Measurements from ENCODE around the gene SUMO4.

The SUMO4 gene

DNA sequence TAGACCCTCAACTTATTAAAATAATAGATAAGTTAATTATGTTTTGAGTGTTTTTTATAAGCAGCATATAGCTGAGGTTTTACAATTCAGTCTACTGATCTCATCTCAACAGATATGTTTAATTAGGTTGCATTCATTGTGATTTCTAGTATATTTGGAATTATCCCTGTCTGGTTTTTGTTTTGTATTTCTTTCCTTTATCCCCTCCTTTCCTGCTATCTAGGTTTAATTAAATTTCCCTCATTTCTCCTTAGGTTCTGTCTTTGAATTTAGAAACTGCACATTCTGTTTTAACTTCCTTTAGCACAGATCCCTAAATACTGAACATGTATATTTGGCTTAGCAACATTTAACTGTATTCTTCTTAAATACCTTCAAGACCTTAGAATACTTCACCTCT lies 4.9 kb upstream of the SUMO4 start:
- Histone ChIP-seq H3K27ac (no peak overlapping the region), H3K9me3 (no peaks in the 10 kb centered on the region), H3K27me3 (no peaks in the 10 kb centered on the region), H3K36me3 (peaks cover 39% of the 10 kb centered on the region), H3K4me1 (ENCODE audit: control insufficient read depth in 1 of 2, insufficient read depth in 1 of 2, low read depth in 1 of 2, low read length in 1 of 2) (no peaks in the 10 kb centered on the region), H3K4me3 (ENCODE audit: low read depth in 1 of 2, low read length in 1 of 2) (no peak overlapping the region)
- TF ChIP-seq, protein P1, sequence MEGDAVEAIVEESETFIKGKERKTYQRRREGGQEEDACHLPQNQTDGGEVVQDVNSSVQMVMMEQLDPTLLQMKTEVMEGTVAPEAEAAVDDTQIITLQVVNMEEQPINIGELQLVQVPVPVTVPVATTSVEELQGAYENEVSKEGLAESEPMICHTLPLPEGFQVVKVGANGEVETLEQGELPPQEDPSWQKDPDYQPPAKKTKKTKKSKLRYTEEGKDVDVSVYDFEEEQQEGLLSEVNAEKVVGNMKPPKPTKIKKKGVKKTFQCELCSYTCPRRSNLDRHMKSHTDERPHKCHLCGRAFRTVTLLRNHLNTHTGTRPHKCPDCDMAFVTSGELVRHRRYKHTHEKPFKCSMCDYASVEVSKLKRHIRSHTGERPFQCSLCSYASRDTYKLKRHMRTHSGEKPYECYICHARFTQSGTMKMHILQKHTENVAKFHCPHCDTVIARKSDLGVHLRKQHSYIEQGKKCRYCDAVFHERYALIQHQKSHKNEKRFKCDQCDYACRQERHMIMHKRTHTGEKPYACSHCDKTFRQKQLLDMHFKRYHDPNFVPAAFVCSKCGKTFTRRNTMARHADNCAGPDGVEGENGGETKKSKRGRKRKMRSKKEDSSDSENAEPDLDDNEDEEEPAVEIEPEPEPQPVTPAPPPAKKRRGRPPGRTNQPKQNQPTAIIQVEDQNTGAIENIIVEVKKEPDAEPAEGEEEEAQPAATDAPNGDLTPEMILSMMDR (IDR thresholded peaks at IDR 0.05), result no peak

DNA sequence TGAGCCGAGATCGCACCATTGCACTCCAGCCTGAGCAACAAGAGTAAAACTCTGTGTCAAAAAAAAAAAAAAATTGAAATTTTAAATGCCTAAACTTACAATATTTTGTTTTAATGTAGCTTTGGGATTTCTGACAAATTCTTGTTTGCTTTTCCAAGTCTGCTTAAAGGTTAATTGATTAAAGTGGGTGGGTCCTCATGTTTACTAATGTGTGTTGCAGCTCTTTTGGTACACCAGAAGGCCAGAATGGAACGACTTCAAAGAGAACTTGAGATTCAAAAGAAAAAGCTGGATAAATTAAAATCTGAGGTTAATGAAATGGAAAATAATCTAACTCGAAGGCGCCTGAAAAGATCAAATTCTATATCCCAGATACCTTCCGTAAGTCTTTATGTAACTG lies 2.7 kb upstream of the SUMO4 start:
- Histone ChIP-seq H3K4me3 (ENCODE audit: low read depth in 1 of 2, low read length in 1 of 2) (no peak overlapping the region), H3K27me3 (no peaks in the 10 kb centered on the region), H3K9me3 (no peaks in the 10 kb centered on the region), H3K27ac (no peak overlapping the region), H3K4me1 (ENCODE audit: control insufficient read depth in 1 of 2, insufficient read depth in 1 of 2, low read depth in 1 of 2, low read length in 1 of 2) (no peaks in the 10 kb centered on the region), H3K36me3 (peaks cover 48% of the 10 kb centered on the region)
- TF ChIP-seq, protein P1 (IDR thresholded peaks at IDR 0.05), result no peak

DNA sequence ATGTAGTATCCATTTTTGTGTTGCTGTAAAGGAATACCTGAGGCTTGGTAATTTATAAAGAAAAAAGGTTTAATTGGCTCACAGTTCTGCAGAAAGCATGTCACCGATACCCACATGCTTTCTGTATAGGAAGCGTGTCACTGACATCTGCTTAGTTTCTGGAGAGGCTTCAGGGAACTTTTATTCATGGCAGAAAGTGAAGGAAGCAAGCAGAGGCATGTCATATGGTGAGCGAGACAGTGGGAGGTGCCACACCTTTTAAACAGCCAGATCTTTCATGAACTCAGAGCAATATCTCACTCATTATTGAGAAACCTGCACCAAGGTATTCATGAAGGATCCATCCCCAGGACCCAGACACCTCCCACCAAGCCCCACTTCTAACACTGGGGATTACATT lies 3.5 kb downstream of the SUMO4 start:
- no peaks in the 10 kb centered on the region for H3K27me3 ChIP-seq
- TF ChIP-seq, protein P1 (IDR thresholded peaks at IDR 0.05), result no peak
- H3K4me3 ChIP-seq (ENCODE audit: low read depth in 1 of 2, low read length in 1 of 2), result no peak overlapping the region
- peaks cover 17 to 23% of the 10 kb centered on the region in 2 experiments for H3K4me1 ChIP-seq (ENCODE audit: control insufficient read depth in 1 of 2, insufficient read depth in 1 of 2, low read depth in 1 of 2, low read length in 1 of 2)
- peak overlapping the region; percentile 11 for H3K27ac ChIP-seq
- H3K9me3 ChIP-seq, result no peaks in the 10 kb centered on the region
- H3K36me3 ChIP-seq, result peaks cover 69% of the 10 kb centered on the region

DNA sequence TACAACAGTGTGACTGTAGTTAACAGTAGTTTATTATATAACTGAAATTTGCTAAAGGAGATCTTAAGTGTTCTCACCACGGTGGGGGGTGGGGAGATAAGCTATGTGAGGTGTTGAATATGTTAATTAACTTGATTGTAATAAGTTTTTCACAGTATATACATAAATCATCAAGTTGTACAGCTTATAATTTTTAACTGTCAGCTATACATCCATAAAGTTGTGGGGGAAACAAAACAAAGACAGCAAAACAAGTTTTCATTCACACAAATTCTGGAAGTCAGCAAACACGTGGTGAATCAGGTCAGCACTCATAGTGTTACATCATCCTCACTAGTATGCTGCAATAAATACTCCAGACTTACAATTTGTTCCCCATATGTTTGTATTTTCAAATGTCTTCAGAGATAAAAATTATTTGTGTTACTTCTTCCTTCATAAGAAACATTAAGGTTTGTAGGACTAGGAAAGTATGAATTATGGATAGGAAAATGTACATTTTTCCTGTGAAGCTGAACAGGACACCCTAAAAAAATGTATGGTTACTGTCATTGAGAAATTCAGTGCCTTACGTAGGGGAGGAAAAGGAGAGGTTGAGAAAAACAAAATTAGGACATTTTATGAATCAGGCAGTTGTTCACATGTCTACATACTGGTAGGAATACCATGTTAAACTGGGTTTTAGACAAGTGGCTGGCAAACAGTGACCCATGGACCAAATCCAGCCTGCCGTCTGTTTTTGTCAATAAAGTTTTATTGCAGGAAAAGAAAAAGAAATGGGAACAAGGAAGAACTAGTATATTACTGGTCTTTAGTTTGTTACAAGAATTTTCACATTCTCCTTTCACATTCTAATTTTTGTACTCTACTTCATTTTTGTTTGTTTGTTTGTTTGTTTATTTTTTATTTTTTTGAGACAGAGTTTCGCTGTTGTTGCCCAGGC lies 6.0 kb downstream of the SUMO4 start:
- H3K4me3 ChIP-seq (ENCODE audit: low read depth in 1 of 2, low read length in 1 of 2), result no peak overlapping the region
- no peaks in the 10 kb centered on the region for H3K9me3 ChIP-seq
- peaks cover 17 to 23% of the 10 kb centered on the region in 2 experiments for H3K4me1 ChIP-seq (ENCODE audit: control insufficient read depth in 1 of 2, insufficient read depth in 1 of 2, low read depth in 1 of 2, low read length in 1 of 2)
- TF ChIP-seq, protein P1 (IDR thresholded peaks at IDR 0.05), result no peak
- H3K27ac ChIP-seq, result peak overlapping the region; percentile 86
- peaks cover 64% of the 10 kb centered on the region for H3K36me3 ChIP-seq
- H3K27me3 ChIP-seq, result no peaks in the 10 kb centered on the region

DNA sequence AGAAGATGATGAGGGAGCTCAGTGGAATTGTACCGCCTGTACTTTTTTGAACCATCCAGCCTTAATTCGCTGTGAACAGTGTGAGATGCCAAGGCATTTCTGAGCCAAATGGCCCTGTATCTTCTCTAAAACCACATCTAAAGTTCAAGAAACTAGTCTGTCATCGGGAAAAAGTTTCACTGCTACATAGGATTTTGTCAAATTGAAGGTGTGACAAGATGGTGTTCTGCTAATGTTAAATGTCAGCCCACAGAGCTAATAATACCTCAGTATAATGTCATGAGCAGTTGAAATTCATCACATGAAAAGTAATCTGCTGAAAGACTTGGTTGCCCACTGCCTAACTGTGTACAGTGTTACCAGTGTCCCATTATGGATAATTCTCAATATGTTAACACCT lies 9.6 kb downstream of the SUMO4 start:
- Histone ChIP-seq H3K9me3 (no peaks in the 10 kb centered on the region), H3K4me3 (ENCODE audit: low read depth in 1 of 2, low read length in 1 of 2) (no peak overlapping the region), H3K4me1 (ENCODE audit: control insufficient read depth in 1 of 2, insufficient read depth in 1 of 2, low read depth in 1 of 2, low read length in 1 of 2) (peaks cover 17 to 23% of the 10 kb centered on the region in 2 experiments), H3K27ac (peak overlapping the region; percentile 5), H3K36me3 (peaks cover 62% of the 10 kb centered on the region), H3K27me3 (no peaks in the 10 kb centered on the region)
- TF ChIP-seq, protein P1 (IDR thresholded peaks at IDR 0.05), result no peak
